Measurements from ENCODE around the gene PIK3IP1. TPM values are rescaled to one million over a fixed set of nuclear protein-coding genes. Genes with fewer than 3 reads are reported as not detected.

Gene PIK3IP1
- total and polyA plus RNA-seq, 10 of the 15 experiments (the other 5 are each of a cell fraction or from before 2014, with no cell fraction given): 0.77 to 6.5 (median 3.0) TPM

- ChIA-PET CTCF (interaction anchor here (0.6 to 13.8 kb wide), 13 partner anchors 21 to 148 kb away, joined by 3 to 244 read pairs (median 4); partner anchors contain the start of gene LIMK2), RAD21 (ENCODE audit: unreplicated experiment) (interaction anchor here (0.8 to 6.7 kb wide), 2 partner anchors 19 to 40 kb away, joined by 3 to 100 read pairs; partner anchors contain the start of gene LIMK2), SMC1A (ENCODE audit: uncharacterized antibody, unreplicated experiment) (interaction anchor here (0.9 to 14.1 kb wide), 4 partner anchors 9 to 125 kb away, joined by 3 to 260 read pairs (median 4); partner anchors contain the start of genes LIMK2 and SELENOM), POLR2A (interaction anchor here (1.3 to 3.9 kb wide), 2 partner anchors 8 to 21 kb away, joined by 4 to 21 read pairs; partner anchors contain the start of gene LIMK2)
- Histone ChIP-seq H4K20me1 (ENCODE audit: control insufficient read depth, insufficient read depth) (no peaks in the 10 kb centered on the region), H3K9me3 (replicated peaks; ENCODE audit: control insufficient read depth, insufficient read depth, low read length) (no peaks in the 10 kb centered on the region), H3K36me3 (ENCODE audit: control insufficient read depth in 2 of 2, insufficient read depth in 2 of 2, low read length in 1 of 2) (peaks cover 0 to 2% of the 10 kb centered on the region in 2 experiments; a peak in 1 of 4 replicates), H3K79me2 (ENCODE audit: control insufficient read depth, insufficient read depth, low read length) (peaks cover 14% of the 10 kb centered on the region), H3K9ac (ENCODE audit: control insufficient read depth, insufficient read depth, low read length) (no peak overlapping the region), H2AFZ (ENCODE audit: control insufficient read depth, low read depth, low read length) (no peak overlapping the region), H3K27ac (ENCODE audit: control insufficient read depth, insufficient read depth) (no peak overlapping the region), H3K4me2 (ENCODE audit: control insufficient read depth, insufficient read depth) (no peak overlapping the region), H3K4me3 (no peak overlapping the region), H3K27me3 (replicated peaks in 1 of 2; ENCODE audit: control insufficient read depth in 2 of 2, insufficient read depth in 2 of 2, low read length in 1 of 2) (no peaks in the 10 kb centered on the region), H3K4me1 (ENCODE audit: control insufficient read depth, insufficient read depth, low read length) (peaks cover 32% of the 10 kb centered on the region)
- 56% methylated on average over 3 of the region's 3 CpGs for WGBS (ENCODE audit: insufficient coverage, insufficient replicate concordance, low lambda C conversion rate, missing lambda C conversion rate)
- DNase-seq (ENCODE audit: low read depth, low spot score) (no peak), ATAC-seq (no peak), FAIRE-seq (no peak)
- in situ Hi-C loops (cut with MboI): no loop called here
- intact Hi-C loops (cut with micrococcal nuclease; ENCODE audit: unreplicated experiment): loop anchor here (5.0 to 10.0 kb wide), 2 partner anchors 71 to 288 kb away; partner anchors contain the start of gene RNF185
- TF ChIP-seq NBN (IDR thresholded peaks at IDR 0.05): no peak
- no peak for TF ChIP-seq BACH1 (IDR thresholded peaks at IDR 0.05; ENCODE audit: borderline replicate concordance)
- TF ChIP-seq GATAD2B (conservative IDR thresholded peaks at IDR 0.05; ENCODE audit: low read depth): no peak
- no peak for TF ChIP-seq EGR1 (IDR thresholded peaks at IDR 0.05; ENCODE audit: borderline replicate concordance in 1 of 2, low read depth in 2 of 2, low read length in 2 of 2)
- no peak for TF ChIP-seq NFYB (IDR thresholded peaks at IDR 0.05; ENCODE audit: insufficient read depth, low read depth, low read length)
- TF ChIP-seq CHD1 (IDR thresholded peaks at IDR 0.05; ENCODE audit: low read depth, low read length): no peak
- no peak for TF ChIP-seq ATF2 (IDR thresholded peaks at IDR 0.05; ENCODE audit: low read length)
- TF ChIP-seq MYC (IDR thresholded peaks at IDR 0.05; ENCODE audit: insufficient read depth, insufficient read length, insufficient replicate concordance, low read length, severe bottlenecking): no peak
- no peak for TF ChIP-seq TBL1XR1 (IDR thresholded peaks at IDR 0.05; ENCODE audit: low read depth, low read length)
- no peak for TF ChIP-seq ASH2L (IDR thresholded peaks at IDR 0.05; ENCODE audit: borderline replicate concordance, low read depth)
- TF ChIP-seq CTCF (IDR thresholded peaks at IDR 0.05 in 2 of 3, conservative IDR thresholded peaks at IDR 0.05 in 1 of 3; ENCODE audit: control insufficient read depth in 2 of 3, extremely low read depth in 1 of 3, insufficient read depth in 1 of 3, low read depth in 3 of 3, low read length in 3 of 3): no peak
- TF ChIP-seq CBFB (IDR thresholded peaks at IDR 0.05; ENCODE audit: low read depth): no peak
- no peak for TF ChIP-seq HDAC6 (IDR thresholded peaks at IDR 0.05; ENCODE audit: unreplicated experiment)
- no peak for TF ChIP-seq NRF1 (conservative IDR thresholded peaks at IDR 0.05; ENCODE audit: low read depth, low read length)
- BruUV-seq (replicated peaks): no TSS peak
These were observed 59.3 kb downstream of the PIK3IP1 start for GRCh38 chr22:31233001-31233400.

Measured in GM12878 (cell line).